GM21576 (cell line): ENCODE data around the gene AP5B1.
"Not testable (repeated sequence)": the region's sequence is repeated elsewhere in the genome, so short reads cannot be mapped to it uniquely, and the experiment has no call there.

Source experiments
- ATAC-seq: cut with Tn5 transposase; IDR thresholded peaks from one replicate; pipeline ENCODE4 v1.9.1; 2021; ENCODE audit warnings: mild to moderate bottlenecking, moderate library complexity; ENCODE audit not compliant: unreplicated experiment

The AP5B1 gene

DNA sequence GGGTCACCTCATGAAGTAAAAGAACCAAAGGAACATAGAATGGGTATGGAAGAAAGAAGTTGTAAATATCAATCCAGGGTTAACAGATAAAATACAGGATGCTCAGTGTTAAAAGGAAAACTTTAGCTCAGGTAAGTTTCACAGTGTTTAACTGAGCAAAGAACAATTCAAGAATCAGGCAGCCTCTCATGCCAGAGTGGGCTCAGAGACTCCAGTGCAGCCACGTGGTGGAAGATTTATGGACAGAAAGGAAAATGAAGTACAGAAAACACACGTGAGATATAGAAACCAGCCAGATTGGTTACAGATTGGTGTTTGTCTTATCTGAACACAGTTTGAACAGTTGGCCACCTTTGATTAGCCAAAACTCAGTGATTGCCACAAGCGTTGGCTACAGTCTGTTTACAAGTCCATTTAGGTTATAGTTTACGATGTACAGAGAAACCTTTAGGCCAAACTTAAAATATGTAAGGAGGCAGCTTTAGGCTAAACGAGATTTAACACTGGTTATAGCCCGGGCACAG is 9.1 kb downstream of the AP5B1 start:
- ATAC-seq = no peak

DNA sequence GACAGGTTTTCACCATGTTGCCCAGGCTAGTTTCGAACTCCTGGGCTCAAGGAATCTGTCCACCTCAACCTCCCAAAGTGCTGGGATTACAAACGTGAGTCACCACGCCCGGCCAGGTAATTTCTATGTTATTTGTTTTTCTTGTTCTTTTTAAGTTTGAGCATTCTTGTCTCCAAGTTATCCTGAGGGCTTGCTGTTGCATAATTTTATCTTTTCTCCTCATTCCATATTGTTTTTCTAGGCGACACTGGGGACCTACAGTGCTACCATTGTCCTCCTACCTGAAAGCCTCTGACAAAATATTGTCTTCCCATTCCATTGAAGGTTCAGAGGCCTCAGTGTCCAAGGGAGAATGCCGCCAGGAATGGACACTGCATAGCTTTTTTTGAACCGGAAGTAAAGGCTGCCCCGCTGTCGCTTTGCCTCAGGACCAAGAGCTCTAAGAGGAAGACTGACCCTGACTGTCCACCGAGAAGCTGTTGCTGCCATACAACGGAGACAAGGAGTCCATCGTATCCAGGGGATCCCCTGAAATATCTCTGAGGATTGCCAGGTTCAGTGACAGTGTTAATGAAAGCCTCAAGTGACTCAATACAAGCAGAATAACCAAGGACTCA is 9.7 kb downstream of the AP5B1 start:
- ATAC-seq = no peak

DNA sequence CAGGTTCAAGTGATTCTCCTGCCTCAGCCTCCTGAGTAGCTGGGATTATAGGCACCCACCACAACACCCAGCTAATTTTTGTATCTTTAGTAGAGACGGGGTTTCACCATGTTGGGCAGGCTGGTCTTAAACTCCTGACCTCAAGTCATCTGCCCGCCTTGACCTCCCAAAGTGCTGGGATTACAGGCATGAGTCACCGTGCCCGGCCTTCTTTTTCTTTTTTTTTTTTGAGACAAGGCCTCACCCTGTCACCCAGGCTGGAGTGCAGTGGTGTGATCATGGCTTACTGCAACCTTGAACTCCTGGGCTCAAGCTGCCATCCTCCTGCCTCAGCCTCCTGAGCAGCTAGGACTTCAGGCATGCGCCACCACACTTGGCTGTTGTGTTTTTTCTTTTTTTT is 13.0 kb downstream of the AP5B1 start:
- ATAC-seq = not testable (repeated sequence)

DNA sequence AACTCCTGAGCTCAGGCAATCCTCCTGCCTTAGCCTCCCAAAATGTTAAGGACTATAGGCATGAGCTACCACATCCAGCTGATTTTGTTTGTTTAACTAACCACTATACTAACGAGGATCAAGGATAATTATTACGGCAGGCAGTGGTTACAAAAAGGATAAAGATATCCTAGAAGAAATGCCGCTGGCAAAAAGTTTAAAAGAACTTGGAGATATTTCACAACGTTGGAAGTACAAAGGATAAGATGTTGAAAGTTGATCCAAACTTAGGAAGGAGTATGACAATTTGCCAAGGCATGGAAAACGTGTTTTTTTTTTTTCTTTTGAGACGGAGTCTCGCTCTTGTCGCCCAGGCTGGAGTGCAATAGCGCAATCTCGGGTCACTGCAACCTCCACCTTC is 13.4 kb downstream of the AP5B1 start:
- no peak for ATAC-seq

DNA sequence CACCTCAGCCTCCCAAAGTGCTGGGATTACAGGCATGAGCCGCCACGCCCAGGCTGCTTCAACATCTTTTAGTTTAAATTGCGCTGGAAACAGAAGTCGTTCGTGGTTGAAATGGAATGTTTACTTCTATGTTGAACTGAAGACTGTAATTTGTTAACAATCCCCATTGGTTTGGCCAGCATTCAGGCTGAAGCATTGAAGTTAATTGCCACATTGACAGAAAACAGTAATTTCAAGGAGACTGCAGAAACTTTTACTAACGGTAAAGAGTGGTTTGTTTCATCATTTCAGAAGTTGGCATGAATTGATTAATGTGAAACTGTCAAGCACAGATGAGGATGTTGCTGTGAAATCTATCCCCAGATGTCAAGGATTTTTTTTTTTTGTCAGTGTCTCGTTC is 14.2 kb downstream of the AP5B1 start:
- no peak for ATAC-seq

DNA sequence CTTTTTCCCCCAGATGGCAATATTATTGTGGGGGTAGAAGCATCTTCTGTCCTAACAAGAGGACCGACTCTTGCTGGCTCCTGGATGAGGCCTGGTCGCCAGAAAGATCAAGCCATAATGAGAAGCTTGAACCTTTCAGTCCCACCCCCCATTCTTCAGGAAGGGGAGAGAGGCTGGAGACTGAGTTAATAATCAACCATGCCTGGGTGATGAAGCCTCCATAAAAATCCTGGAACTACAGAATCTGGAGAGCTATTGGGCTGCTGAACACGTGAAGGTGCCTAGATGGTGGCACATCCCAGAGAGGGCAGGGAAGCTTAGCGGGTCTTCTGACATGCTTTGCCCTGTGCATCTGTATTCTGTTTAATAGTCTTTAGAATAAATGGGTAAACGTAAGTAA is 16.3 kb downstream of the AP5B1 start:
- ATAC-seq = no peak

DNA sequence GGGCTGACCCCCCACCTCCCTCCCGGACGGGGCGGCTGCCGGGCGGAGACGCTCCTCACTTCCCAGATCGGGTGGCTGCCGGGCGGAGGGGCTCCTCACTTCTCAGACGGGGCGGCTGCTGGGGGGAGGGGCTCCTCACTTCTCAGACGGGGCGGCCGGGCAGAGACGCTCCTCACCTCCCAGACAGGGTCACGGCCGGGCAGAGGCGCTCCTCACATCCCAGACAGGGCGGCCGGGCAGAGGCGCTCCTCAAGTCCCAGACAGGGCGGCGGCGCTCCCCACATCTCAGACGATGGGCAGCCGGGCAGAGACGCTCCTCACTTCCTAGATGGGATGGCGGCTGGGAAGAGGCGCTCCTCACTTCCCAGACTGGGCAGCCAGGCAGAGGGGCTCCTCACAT is 18.0 kb downstream of the AP5B1 start:
- ATAC-seq = not testable (repeated sequence)

DNA sequence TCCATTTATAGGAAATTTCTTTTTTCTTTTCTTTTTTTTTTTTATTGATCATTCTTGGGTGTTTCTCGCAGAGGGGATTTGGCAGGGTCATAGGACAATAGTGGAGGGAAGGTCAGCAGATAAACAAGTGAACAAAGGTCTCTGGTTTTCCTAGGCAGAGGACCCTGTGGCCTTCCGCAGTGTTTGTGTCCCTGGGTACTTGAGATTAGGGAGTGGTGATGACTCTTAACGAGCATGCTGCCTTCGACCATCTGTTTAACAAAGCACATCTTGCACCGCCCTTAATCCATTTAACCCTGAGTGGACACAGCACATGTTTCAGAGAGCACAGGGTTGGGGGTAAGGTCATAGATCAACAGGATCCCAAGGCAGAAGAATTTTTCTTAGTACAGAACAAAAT is 18.6 kb downstream of the AP5B1 start:
- ATAC-seq = not testable (repeated sequence)

DNA sequence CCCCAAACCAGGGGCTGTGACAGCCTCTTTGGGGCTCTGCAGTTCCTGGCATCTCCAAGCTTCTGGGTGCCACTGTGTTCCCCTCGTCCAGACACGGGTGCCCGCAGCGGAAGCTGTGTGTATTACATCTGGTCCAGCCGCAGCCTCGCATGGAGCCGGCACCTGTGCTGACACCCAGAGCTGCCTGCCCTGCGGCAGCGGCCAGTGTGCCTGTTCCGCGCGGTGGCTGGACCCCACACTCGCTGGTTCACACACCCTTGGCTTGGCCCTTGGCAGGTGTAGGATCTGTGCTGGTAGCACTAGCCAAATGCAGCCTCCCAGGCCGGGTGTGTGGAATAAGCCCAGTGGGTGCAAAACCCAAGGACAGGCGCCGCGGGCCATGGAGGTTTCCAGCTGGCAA is 35.7 kb downstream of the AP5B1 start:
- no peak for ATAC-seq

DNA sequence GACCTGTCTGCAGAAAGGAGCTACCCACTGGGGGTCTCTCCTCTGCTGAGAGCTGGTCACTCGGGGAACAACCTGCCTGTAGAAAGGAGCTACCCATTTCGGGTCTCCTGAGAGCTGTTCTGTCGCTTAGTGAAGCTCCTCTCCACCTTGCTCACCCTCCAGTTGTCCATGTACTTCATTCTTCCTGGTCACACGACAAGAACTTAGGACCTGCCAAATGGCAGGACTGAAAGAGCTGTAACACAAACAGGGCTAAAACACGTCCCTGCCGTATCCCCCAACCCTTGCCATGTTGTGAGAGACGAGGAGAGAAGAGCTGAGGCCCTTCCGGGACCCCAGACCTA is 36.1 kb downstream of the AP5B1 start:
- no peak for ATAC-seq

DNA sequence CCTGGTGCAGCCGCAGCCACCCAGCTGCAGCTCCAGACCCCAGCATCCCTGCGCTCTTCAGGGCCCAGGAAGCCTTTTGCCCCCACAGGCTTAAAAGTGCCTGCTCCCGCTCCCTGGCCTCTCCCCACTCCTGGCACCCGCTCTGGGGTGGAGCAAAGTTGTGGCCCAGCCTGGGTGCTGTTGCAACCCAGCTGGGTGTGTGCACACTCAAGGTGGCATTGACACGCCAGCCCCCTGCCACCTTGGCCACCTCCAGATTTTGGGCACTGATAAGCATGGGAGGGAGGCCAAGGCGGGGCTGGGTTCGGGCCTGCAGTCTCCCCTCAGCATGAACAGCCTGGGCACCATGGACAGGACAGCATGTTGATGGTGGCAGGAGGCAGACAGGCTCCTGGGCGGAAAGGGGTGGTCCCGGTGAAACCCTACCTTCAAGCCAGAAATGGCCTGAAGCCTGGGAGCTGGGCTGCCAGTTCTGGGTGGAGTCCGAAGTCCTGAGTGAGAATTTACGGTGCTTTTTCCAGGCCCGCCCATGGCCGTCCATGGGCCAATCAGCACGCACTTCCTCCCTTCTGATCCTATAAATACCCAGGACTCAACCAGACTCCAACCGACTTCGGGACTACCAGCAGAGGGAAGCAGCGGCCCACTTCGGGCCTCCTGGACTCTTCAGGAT is 36.6 kb downstream of the AP5B1 start:
- no peak for ATAC-seq

DNA sequence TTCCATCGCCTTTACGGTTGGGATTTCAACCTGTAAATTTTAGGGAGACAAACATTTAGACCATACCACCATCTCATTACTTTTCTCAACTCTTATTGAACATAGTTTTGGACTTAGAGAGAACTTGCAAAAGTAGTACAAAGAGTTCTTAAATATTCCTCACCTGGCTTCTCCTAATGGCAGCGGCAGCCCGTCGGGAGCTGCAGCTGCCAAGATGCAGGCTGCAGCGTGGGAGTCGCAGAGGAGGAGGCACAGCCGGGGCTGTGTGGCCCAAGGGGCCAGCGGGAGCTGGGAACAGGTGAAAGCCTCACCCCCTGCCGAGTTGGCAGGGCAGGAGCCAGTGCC is 37.1 kb downstream of the AP5B1 start:
- no peak for ATAC-seq

DNA sequence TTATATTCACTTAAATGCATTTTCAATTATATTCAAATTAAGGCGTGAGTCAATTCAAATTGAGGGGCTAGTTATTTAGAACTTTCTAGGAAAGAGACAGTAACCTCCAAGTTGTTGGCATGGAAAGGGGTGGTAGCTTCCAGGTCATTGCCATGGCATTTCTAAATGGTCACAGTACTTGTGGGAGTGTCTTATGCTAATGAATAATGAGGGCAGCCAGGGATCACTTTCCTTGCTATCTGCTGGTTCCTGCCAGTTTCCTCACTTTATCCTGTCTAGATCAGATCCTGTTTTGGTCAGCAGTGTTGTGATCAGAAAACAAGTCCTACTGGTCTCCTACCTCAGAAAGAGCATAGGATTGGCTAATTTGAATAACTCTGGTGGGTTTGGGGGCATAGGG is 38.4 kb downstream of the AP5B1 start:
- ATAC-seq = no peak

DNA sequence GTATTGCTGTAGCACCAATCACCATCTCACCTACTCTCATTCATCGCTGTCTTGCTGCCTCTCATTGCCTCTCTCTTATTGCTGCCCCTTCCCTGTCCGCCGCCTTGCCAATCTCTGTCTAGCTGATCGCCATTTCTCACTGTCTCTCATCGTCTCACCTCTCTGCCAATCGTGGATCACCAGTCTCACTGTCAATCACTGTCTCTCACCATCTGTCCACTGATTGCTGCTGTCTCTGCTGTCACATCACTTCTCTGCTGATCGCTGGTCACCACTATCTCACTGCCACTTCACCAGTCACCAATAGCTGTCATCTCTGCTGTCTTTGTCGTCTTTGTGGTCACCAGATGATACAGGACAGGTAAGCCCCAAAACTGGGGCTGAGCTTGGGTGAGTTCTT is 39.6 kb downstream of the AP5B1 start:
- no peak for ATAC-seq

DNA sequence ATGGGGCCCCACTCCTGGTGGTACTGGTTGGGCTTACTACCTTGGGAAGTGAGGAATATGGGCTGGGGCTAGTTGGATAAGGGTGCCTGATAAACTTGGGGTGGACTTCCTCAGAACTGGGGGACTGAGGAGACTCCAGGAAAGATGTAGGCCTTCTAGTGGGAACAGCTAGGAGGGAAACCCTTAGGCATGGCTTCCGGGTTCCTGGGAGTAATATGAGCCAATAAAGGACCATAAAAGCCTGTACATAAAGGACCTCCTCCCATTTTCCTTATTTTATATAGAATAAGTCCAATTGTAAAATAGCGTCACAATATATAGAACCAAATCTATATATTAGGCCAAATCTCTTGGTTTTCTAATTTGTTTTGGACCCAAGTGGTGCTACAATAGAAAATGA is 41.8 kb downstream of the AP5B1 start:
- no peak for ATAC-seq

DNA sequence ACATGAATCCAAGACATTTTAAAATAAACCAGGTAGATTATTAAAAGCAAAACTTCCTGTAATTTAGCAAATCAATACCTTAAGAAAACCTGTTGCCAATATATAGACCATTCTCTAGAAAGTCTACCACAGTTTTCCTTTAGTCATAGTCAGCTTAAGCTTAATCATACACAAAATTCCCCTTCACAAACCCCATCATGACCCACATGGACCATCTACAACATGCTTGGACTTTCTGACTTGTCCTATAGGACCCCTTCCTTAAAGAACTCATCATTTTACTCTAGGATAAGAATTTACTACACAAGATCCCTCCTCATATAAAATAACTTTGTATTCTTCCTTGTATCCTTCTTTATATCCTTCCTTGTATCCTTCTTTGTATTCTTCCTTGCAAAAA is 44.0 kb downstream of the AP5B1 start:
- no peak for ATAC-seq

DNA sequence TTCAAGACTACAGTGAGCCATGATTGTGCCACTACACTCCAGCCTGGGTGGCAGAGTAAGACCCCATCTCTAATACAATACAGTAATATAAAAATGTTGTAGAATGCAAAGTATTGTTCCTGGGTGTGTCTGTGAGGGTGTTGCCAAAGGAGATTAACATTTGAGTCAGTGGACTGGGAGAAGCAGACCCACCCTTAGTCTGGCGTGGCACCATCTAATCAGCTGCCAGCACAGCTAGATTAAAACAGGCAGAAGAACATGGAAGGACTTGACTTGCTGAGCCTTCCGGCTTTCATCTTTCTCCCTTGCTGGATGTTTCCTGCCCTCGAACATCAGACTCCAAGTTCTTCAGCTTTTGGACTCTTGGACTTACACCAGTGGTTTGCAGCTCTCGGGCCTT is 45.7 kb downstream of the AP5B1 start:
- ATAC-seq = not testable (repeated sequence)

DNA sequence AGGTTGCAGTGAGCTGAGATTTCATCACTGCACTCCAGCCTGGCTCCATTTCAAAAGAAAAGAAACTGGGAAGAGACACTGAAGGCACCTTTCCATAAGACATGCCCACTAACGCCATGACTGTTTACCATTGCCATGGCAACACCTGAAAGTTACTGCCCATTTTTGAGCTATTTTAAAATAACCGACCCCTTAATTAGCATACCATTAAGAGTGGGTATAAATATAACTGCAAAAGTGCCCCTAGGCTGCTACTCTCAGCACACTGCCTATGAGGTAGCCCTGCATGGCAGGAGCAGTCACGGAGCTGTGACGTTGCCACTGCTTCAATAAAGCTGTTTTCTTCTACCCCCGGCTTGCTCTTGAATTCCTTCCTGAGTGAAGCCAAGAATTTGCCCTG is 50.3 kb downstream of the AP5B1 start:
- no peak for ATAC-seq

DNA sequence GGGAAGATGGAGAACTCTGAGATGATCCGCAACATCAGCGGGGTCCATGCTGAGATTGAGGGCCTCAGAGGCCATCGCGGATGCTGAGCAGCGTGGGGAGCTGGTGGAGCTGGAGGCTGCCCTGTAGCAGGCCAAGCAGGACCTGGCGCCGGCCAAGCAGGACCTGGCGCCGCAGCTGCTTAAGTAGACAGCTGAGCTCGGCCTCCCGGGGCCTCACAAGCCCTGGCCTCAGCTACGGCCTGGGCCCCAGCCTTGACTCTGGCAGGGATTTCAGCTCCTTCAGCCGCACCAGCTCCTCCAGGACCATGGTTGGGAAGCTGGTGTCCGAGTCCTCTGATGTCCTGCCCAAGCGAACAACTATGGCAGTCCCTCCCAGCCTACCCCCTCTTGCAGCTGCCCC is 52.9 kb downstream of the AP5B1 start:
- no peak for ATAC-seq

DNA sequence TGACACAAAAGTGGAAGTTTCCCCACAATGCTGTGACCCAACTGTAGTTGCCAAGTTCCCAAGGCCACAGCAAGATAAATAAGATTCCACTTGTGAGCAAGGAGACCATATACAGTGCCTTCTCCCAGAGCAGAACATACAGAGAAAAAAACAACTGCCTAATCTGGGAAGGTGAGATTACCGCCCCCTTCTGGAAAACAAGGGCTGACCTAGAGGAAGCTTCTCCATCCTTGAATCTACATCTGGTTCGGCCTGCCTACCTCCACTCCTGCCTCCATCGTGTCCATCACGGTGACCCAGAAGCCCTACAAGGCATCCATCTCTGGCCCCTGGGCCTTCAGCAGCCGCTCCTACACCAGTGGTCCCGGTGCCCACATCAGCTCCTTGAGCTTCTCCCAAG is 54.1 kb downstream of the AP5B1 start:
- no peak for ATAC-seq
